PC-9 (cell line): ENCODE measurements around the gene CYGB. TPM values are rescaled to one million over a fixed set of nuclear protein-coding genes. Genes with fewer than 3 reads are reported as not detected.
A peak's percentile ranks its signal among the peaks of the same experiment; 100 is the strongest.

Experiments
- BruUV-seq: library from RNA; stranded (reverse); fragments of 400-500 nt; replicated peaks from 2 replicates; lab custom pipeline; 2021; lab: Mats Ljungman, UMichigan
- CTCF ChIA-PET: fragments of 300-600 bp; sonication (Branson Sonifier 250); formaldehyde crosslinking; loops from one replicate; lab custom pipeline; 2022; ENCODE audit warnings: antibody characterized with exemption; lab: Charles Lee
- POLR2A ChIA-PET: fragments of 300-600 bp; sonication (Branson Sonifier 250); formaldehyde crosslinking; loops from one replicate; lab custom pipeline; 2022; ENCODE audit warnings: antibody characterized with exemption; ENCODE audit not compliant: unreplicated experiment; lab: Charles Lee
- DNase-seq, 2 experiments: peaks; one replicate each; pipeline versions ENCODE4 v3.0.0 to v3.0.0-alpha.2; 2015 to 2022; ENCODE audit warnings: mixed read lengths in 1 of 2
- H2AFZ ChIP-seq: fragments of 200-600 bp; sonication (generic); 2 replicates; pipeline ENCODE4 v1.8.1; 2017; ENCODE audit warnings: antibody characterized with exemption
- H3F3A ChIP-seq: fragments of 200-600 bp; sonication (generic); 2 replicates; pipeline ENCODE4 v1.8.1; 2017; ENCODE audit warnings: antibody characterized with exemption, mild to moderate bottlenecking, low read depth; ENCODE audit not compliant: insufficient read depth
- H3K27ac ChIP-seq: fragments of 200-600 bp; sonication (generic); 2 replicates; pipeline ENCODE4 v1.6.1; 2016; ENCODE audit warnings: mixed run types
- H3K27me3 ChIP-seq: fragments of 200-600 bp; sonication (generic); 2 replicates; pipeline ENCODE4 v1.6.1; 2016; ENCODE audit warnings: low read depth, mixed run types; ENCODE audit not compliant: insufficient read depth
- H3K36me3 ChIP-seq: fragments of 200-600 bp; sonication (generic); 2 replicates; pipeline ENCODE4 v1.6.1; 2016; ENCODE audit warnings: low read depth, mixed run types
- H3K4me1 ChIP-seq: fragments of 200-600 bp; sonication (generic); replicated peaks from 2 replicates; pipeline ENCODE4 v1.6.1; 2016; ENCODE audit warnings: mixed run types; ENCODE audit not compliant: insufficient read depth
- H3K4me2 ChIP-seq: fragments of 200-600 bp; sonication (generic); 2 replicates; pipeline ENCODE4 v1.6.1; 2017; ENCODE audit warnings: mixed run types
- H3K4me3 ChIP-seq: fragments of 200-600 bp; sonication (generic); 2 replicates; pipeline ENCODE4 v1.6.1; 2016; ENCODE audit warnings: mixed run types
- H3K79me2 ChIP-seq: fragments of 200-600 bp; sonication (generic); 2 replicates; pipeline ENCODE4 v1.6.1; 2017; ENCODE audit warnings: low read depth, mixed run types
- H3K9me2 ChIP-seq: fragments of 200-600 bp; sonication (generic); 2 replicates; pipeline ENCODE4 v1.8.1; 2017; ENCODE audit warnings: mild to moderate bottlenecking; ENCODE audit not compliant: insufficient read depth
- H3K9me3 ChIP-seq: fragments of 200-600 bp; sonication (generic); 2 replicates; pipeline ENCODE4 v1.8.1; 2016; ENCODE audit warnings: low read depth; ENCODE audit not compliant: insufficient read depth
- H4K20me1 ChIP-seq: fragments of 200-600 bp; sonication (generic); 2 replicates; pipeline ENCODE4 v1.8.1; 2017; ENCODE audit not compliant: insufficient read depth
- CTCF ChIP-seq: fragments of 200-600 bp; sonication (generic); conservative IDR thresholded peaks from 2 replicates; pipeline ENCODE4 v1.6.1; 2017; ENCODE audit warnings: mixed run types, antibody characterized with exemption, mild to moderate bottlenecking, moderate library complexity
- EZH2 ChIP-seq: fragments of 200-600 bp; sonication (generic); IDR thresholded peaks from 2 replicates; pipeline ENCODE4 v1.8.0; 2017; ENCODE audit warnings: antibody characterized with exemption, low read depth
- intact Hi-C: fragments of 100-400 bp; cut with micrococcal nuclease; formaldehyde crosslinking; loops from one replicate; pipeline ENCODE4 v1.10.0; 2022; ENCODE audit not compliant: unreplicated experiment
- total RNA-seq: library from RNA; stranded (reverse); gene quantifications from 2 replicates; pipeline ENCODE4 v1.2.3, GENCODE V29; 2021

CYGB gene
- total RNA-seq, 1 experiment from 2014 or later = 1.1 TPM

- peak overlapping the region; percentile 99 for H3K4me2 ChIP-seq
- H3F3A ChIP-seq = peaks cover 33% of the 10 kb centered on the region
- peaks cover 18% of the 10 kb centered on the region for H3K36me3 ChIP-seq
- intact Hi-C loops = loop anchor here (1.0 to 5.0 kb wide), 3 partner anchors 55 to 169 kb away; partner anchors contain the start of genes JMJD6 and METTL23
- no peaks in the 10 kb centered on the region for H3K9me3 ChIP-seq
- H3K9me2 ChIP-seq = no peaks in the 10 kb centered on the region
- H3K27me3 ChIP-seq = no peaks in the 10 kb centered on the region
- peaks cover 27% of the 10 kb centered on the region for H3K4me1 ChIP-seq
- peaks cover 56% of the 10 kb centered on the region for H3K79me2 ChIP-seq
- no peak for DNase-seq
- no peak overlapping the region; the same call in 1 of the 2 replicates for H2AFZ ChIP-seq
- peak overlapping the region; percentile 97 for H3K4me3 ChIP-seq
- TF ChIP-seq EZH2 (no peak), CTCF (peak; percentile 59; the same call in 1 of the 2 replicates)
- ChIA-PET POLR2A (interaction anchor here (0.6 to 1.3 kb wide), 3 partner anchors 26 to 123 kb away, joined by 3 to 5 read pairs (median 3); no protein-coding TSS in a partner anchor), CTCF (interaction anchor here (0.5 to 2.6 kb wide), 6 partner anchors 28 to 123 kb away, joined by 3 to 9 read pairs (median 6); partner anchors contain the start of gene ST6GALNAC2)
- BruUV-seq = no TSS peak
- peak overlapping the region; percentile 85 for H3K27ac ChIP-seq
- peaks cover 43% of the 10 kb centered on the region for H4K20me1 ChIP-seq
Observed at GRCh38 chr17:76558198-76559095, 20.9 kb upstream of the CYGB start.

GRCh38 chr17:76557368-76558197 is 20.1 kb upstream of the CYGB start:
- H3K27ac ChIP-seq = peak overlapping the region; percentile 85
- peak overlapping the region; percentile 99 for H3K4me2 ChIP-seq
- ChIA-PET CTCF (interaction anchor here (0.5 to 2.6 kb wide), 10 partner anchors 28 to 308 kb away, joined by 3 to 9 read pairs (median 6); partner anchors contain the start of gene ST6GALNAC2), POLR2A (interaction anchor here (0.5 to 1.3 kb wide), 8 partner anchors 10 to 778 kb away, joined by 3 to 11 read pairs (median 4); a partner anchor contains a TSS)
- H3K79me2 ChIP-seq = peaks cover 51% of the 10 kb centered on the region
- peak overlapping the region; percentile 93 for H2AFZ ChIP-seq
- intact Hi-C loops = loop anchor here (1.0 to 5.0 kb wide), 5 partner anchors 30 to 170 kb away; partner anchors contain the start of genes JMJD6 and METTL23
- peak overlapping the region; percentile 97 for H3K4me3 ChIP-seq
- peak; percentile 59 for TF ChIP-seq CTCF
- no peak for TF ChIP-seq EZH2
- H3F3A ChIP-seq = peaks cover 29% of the 10 kb centered on the region
- H3K36me3 ChIP-seq = peaks cover 18% of the 10 kb centered on the region
- DNase-seq = peak; percentile 83 to 95
- H3K27me3 ChIP-seq = no peaks in the 10 kb centered on the region
- H3K4me1 ChIP-seq = peaks cover 27% of the 10 kb centered on the region
- no peaks in the 10 kb centered on the region for H3K9me2 ChIP-seq
- H4K20me1 ChIP-seq = peaks cover 38% of the 10 kb centered on the region
- TSS peak; percentile 77 for BruUV-seq
- H3K9me3 ChIP-seq = no peaks in the 10 kb centered on the region
